Neural progenitor cell (in vitro differentiated cells): ENCODE measurements around the gene VAMP3.

ENCODE experiments used
- CTCF ChIP-seq: fragments of 200-600 bp; sonication (generic); IDR thresholded peaks from 2 replicates; pipeline ENCODE4 v1.5.1; 2017; ENCODE audit warnings: antibody characterized with exemption, mild to moderate bottlenecking
- EZH2 ChIP-seq: fragments of 200-600 bp; sonication (generic); IDR thresholded peaks from 2 replicates; pipeline ENCODE4 v1.6.1; 2017; ENCODE audit warnings: antibody characterized with exemption, mild to moderate bottlenecking, moderate library complexity

DNA sequence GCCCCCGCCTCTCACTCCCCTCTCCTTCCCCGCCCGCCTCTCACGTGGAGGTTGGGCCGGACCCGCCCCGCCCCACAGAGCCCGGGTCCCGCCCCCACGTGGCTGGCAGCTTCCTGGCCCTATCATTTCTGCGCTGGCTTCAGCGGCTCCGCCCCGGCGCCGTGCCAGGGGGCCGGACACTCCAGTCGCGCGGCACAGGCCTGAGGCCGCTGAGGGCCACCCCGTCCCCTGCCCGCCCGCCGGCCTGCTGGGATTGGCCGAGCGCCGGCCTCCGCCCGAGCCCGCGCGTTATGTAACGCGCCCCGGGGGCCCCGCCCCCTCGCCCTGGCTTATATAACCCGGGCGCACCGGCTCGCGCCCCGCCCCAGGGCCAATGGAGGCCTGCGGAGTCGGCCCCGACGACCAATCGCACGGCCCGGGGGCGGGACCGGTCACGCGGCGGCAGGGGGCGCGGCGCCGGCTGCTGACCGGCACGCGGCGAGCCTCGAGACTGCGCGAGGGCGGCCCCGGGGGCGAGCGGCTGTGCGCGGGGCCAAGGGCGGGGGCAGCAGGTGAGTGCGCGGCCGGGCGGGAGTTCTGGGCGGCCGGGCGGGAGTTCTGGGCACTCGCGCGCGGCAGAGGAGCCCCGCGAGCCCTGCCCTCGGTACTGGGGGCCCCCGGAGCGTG is 12.9 kb downstream of the VAMP3 start, which contains the start of gene PER3:
- TF ChIP-seq CTCF: no peak
- no peak for TF ChIP-seq EZH2
